Purkinje cell (primary cell): ENCODE results near the gene CFDP1. TPM values are rescaled to one million over a fixed set of nuclear protein-coding genes. Genes with fewer than 3 reads are reported as not detected.

Source experiments
- polyA plus RNA-seq: library from polyadenylated mRNA; unstranded; fragments of >200 nt; fragmentation: Nextera tagmentation; gene quantifications from 2 replicates; pipeline ENCODE4 v1.2.1, GENCODE V29; 2014

CFDP1 gene
- polyA plus RNA-seq, result 102 and 108 TPM in 2 replicates

DNA sequence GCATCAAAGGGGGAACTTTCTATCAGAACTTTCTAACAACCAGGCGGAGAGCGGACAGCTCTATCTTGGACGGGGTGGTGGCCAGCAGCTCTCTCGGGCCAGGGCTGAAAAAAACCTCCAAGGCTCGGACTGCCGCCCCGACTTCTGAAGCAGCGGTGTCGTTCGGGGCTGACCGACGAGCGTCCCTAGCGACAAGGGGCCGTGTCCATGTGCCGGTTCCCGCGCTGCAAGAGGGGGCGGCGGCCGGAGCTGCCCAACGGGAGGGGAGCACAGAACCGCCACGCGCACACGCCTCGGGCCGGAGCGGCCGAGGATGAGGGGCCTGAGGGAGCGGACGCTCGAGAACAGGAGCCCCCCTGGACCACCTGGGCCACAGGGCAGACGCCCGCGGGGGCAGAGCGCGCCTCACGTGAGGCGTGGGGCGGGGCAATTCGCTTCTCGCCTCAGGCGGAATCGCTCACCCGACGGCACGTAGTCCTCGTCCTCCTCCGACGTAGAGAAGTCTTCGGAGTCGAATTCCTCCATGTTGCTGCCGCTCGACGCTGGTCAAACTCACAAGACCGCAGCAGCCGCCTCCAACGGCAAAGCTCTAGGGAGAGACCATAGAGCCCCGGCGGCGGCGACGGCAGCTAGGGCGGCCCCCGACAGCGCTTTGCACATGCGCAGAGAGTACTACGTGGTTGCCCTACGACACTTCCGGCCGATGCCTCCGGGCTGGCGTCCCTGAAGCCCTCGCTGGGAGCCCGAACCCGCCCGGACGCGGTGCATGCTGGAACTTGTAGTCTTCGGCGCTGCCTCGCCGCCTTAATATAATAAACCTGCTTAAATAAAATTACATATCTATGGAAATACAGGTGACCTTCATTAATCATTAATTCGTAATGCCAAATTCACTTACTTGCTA, at the start of gene CFDP1:
Gene CFDP1, minus strand, starts transcription at position 676 of the 904 bp plus-strand sequence. Its CDS starts 151 bp downstream, at position 525.

DNA sequence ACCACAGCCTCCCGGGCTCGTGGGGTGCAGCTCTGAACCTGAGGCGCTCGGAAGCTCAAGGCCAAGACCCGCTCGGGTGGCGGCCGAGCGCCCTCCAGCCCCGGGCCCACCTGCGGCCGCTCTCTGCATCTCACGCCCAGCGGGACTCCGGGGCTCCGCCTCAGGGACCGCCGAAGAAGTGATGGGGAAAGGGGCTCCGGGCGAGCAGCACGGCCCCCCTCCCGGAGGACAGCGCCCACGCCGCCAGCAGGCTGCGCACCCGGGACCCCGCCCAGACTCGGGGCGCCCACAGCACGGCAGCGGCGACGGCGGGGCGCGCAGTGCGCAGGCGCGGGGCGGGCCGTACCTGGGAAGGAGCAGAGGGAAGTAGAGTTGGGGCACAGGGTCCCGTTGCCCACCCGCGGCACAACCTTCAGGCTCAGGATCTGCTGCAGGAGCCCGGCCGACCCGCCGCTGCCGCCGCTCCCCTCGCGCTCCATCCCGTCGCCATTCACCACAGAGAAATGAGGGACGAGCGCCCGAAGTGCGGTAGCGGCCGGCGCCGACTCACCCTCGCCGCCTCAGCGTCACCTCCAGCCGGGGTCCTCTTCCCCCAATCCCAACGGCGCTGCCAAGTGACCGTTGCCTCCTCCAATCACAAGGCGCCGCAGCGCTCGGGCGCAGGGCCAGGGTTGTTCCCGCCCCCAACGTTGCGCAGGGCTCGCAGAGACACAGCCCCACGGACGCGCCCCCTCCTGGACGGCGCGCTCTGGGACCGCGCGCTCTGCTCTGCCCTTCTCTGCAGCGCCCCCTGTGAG, 31.0 kb upstream of the CFDP1 start, which contains the start of gene TMEM170A:
Gene TMEM170A, minus strand, starts transcription at position 568 of the 797 bp plus-strand sequence. Its CDS starts 89 bp downstream, at position 479.

DNA sequence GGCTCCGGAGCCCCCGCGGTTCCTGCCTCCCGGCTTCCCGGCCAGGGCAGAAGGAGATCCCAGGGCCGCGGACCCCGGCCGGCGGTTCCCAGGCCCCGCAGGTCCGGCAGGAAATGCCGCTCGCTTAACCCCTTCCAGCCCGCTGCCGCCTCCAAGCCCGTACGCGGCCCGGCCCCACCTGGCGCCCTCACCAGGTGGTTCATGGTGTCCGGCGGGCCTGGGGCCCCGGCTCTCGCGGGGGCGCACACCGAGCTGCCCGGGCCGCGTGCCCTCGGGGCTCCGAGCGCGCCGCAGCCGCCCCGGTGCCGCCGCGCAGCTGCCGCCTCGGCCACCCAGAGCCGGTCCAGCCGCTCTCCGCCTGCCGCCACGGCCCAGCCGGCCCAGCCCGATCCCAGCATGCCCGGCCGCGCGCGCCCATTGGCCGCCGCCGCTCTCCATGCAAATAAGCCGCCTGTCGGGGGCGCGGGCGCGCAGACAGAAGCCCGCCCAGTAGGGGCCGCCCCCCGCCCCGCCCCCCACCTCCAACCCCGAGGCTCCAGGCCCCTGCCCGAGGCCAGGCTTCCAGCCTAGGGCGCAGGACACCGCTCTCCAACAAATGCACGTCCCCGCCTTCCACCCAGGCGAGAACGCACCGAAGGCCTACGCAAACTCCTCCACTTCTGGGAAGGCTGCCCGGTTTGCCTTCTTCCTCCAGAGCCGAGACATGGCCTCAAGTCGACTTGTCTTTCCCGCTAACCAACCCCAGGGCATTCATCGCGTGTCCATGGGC, 181.8 kb downstream of the CFDP1 start, which contains the start of gene BCAR1:
Gene BCAR1, minus strand, starts transcription at position 345 of the 769 bp plus-strand sequence. Its CDS starts 142 bp downstream, at position 203.

Other genes starting within 250 kb of the CFDP1 start
- 0.45 TPM in 1 of 2 replicates, not detected in the other for gene CTRB2, start 226.3 kb downstream of the CFDP1 start, polyA plus RNA-seq
- gene CTRB1, start 214.5 kb downstream of the CFDP1 start, polyA plus RNA-seq, result 1.4 TPM in 1 of 2 replicates, not detected in the other
- 6.9 and 21.4 TPM in 2 replicates for gene BCAR1, start 181.9 kb downstream of the CFDP1 start, polyA plus RNA-seq
- gene TMEM170A, start 31.2 kb upstream of the CFDP1 start, polyA plus RNA-seq, result 32.0 and 36.9 TPM in 2 replicates
- 0.07 TPM in 1 of 2 replicates, not detected in the other for gene CHST6, start 61.9 kb upstream of the CFDP1 start, polyA plus RNA-seq
- 0.14 TPM in 1 of 2 replicates, not detected in the other for gene CHST5, start 102.6 kb upstream of the CFDP1 start, polyA plus RNA-seq
- gene TMEM231, start 122.7 kb upstream of the CFDP1 start, polyA plus RNA-seq, result 6.5 and 8.3 TPM in 2 replicates
- gene GABARAPL2, start 132.9 kb upstream of the CFDP1 start, polyA plus RNA-seq, result 3,090 and 3,287 TPM in 2 replicates
- 5.4 and 8.0 TPM in 2 replicates for gene ADAT1, start 189.8 kb upstream of the CFDP1 start, polyA plus RNA-seq
- gene KARS1, start 214.2 kb upstream of the CFDP1 start, polyA plus RNA-seq, result 80.5 and 116 TPM in 2 replicates
- gene TERF2IP, start 214.3 kb upstream of the CFDP1 start, polyA plus RNA-seq, result 180 and 205 TPM in 2 replicates
- gene CPHXL2, start 243.5 kb upstream of the CFDP1 start, polyA plus RNA-seq, result not detected in 2 replicates